ENCODE results near the gene AFTPH.

AFTPH gene

GRCh38 chr2:64523666-64524603 lies at the start of gene AFTPH:
TSS of gene AFTPH (plus strand) at chr2:64524328. CDS start at chr2:64551475, 27,147 bp downstream.
- ATAC-seq (ENCODE audit: insufficient read depth, low read depth) = peak; percentile 90
- peak within 1 kb of the TSS; percentile 78 for H3K9ac ChIP-seq (ENCODE audit: low read depth, low read length)

GRCh38 chr2:64474636-64475035 lies 49.5 kb upstream of the AFTPH start:
- Histone ChIP-seq H2AFZ (ENCODE audit: low read depth, low read length) (no peak overlapping the region), H3K4me3 (ENCODE audit: low read depth in 1 of 2, low read length in 2 of 2) (no peak overlapping the region), H3K9me3 (ENCODE audit: insufficient read depth, low read length, severe bottlenecking) (no peaks in the 10 kb centered on the region), H3K4me2 (ENCODE audit: insufficient read depth, low read length) (no peak overlapping the region), H3K4me1 (ENCODE audit: insufficient read depth, low read length) (no peaks in the 10 kb centered on the region), H3K27ac (ENCODE audit: low read length) (no peak overlapping the region), H3K9ac (ENCODE audit: low read depth, low read length) (no peak overlapping the region), H3K36me3 (ENCODE audit: insufficient read depth, low read length) (no peaks in the 10 kb centered on the region), H4K20me1 (ENCODE audit: insufficient read depth, low read length) (no peaks in the 10 kb centered on the region), H3K27me3 (ENCODE audit: insufficient read depth, low read length, poor library complexity) (peaks cover 9% of the 10 kb centered on the region), H3K79me2 (ENCODE audit: insufficient read depth, low read length) (no peaks in the 10 kb centered on the region)
- DNase-seq = no peak
- no peak for ATAC-seq (ENCODE audit: insufficient read depth, low read depth)
- TF ChIP-seq EZH2 (IDR thresholded peaks at IDR 0.05; ENCODE audit: borderline replicate concordance, low read depth, low read length, severe bottlenecking) = no peak
- TF ChIP-seq CTCF (IDR thresholded peaks at IDR 0.05; ENCODE audit: borderline replicate concordance, extremely low read depth, low read length, poor library complexity, severe bottlenecking) = no peak

More at GRCh38 chr2:64523666-64524603, at the start of gene AFTPH:
- TF ChIP-seq CTCF (IDR thresholded peaks at IDR 0.05; ENCODE audit: borderline replicate concordance, extremely low read depth, low read length, poor library complexity, severe bottlenecking) (peak; percentile 15), EZH2 (IDR thresholded peaks at IDR 0.05; ENCODE audit: borderline replicate concordance, low read depth, low read length, severe bottlenecking) (no peak)
- Histone ChIP-seq H3K79me2 (ENCODE audit: insufficient read depth, low read length) (peaks cover 43% of the 10 kb centered on the region), H3K9me3 (ENCODE audit: insufficient read depth, low read length, severe bottlenecking) (no peaks in the 10 kb centered on the region), H3K4me3 (ENCODE audit: low read depth in 1 of 2, low read length in 2 of 2) (peak within 1 kb of the TSS; percentile 92 to 93), H3K36me3 (ENCODE audit: insufficient read depth, low read length) (no peaks in the 10 kb centered on the region), H4K20me1 (ENCODE audit: insufficient read depth, low read length) (peaks cover 8% of the 10 kb centered on the region; the same call in 1 of the 2 replicates), H3K27me3 (ENCODE audit: insufficient read depth, low read length, poor library complexity) (no peaks in the 10 kb centered on the region), H2AFZ (ENCODE audit: low read depth, low read length) (peak within 1 kb of the TSS; percentile 91), H3K4me2 (ENCODE audit: insufficient read depth, low read length) (peak within 1 kb of the TSS; percentile 98), H3K4me1 (ENCODE audit: insufficient read depth, low read length) (peaks cover 38% of the 10 kb centered on the region), H3K27ac (ENCODE audit: low read length) (peak within 1 kb of the TSS; percentile 82)
- peak; percentile 100 for DNase-seq

GRCh38 chr2:64477037-64477436 lies 47.1 kb upstream of the AFTPH start:
- no peaks in the 10 kb centered on the region for H4K20me1 ChIP-seq (ENCODE audit: insufficient read depth, low read length)
- no peak overlapping the region for H3K27ac ChIP-seq (ENCODE audit: low read length)
- H3K36me3 ChIP-seq (ENCODE audit: insufficient read depth, low read length) = no peaks in the 10 kb centered on the region
- H3K79me2 ChIP-seq (ENCODE audit: insufficient read depth, low read length) = no peaks in the 10 kb centered on the region
- no peak overlapping the region for H3K4me3 ChIP-seq (ENCODE audit: low read depth in 1 of 2, low read length in 2 of 2)
- H3K4me2 ChIP-seq (ENCODE audit: insufficient read depth, low read length) = no peak overlapping the region
- no peak overlapping the region for H3K9ac ChIP-seq (ENCODE audit: low read depth, low read length)
- no peaks in the 10 kb centered on the region for H3K4me1 ChIP-seq (ENCODE audit: insufficient read depth, low read length)
- DNase-seq = no peak
- no peaks in the 10 kb centered on the region for H3K9me3 ChIP-seq (ENCODE audit: insufficient read depth, low read length, severe bottlenecking)
- H3K27me3 ChIP-seq (ENCODE audit: insufficient read depth, low read length, poor library complexity) = peaks cover 9% of the 10 kb centered on the region
- TF ChIP-seq EZH2 (IDR thresholded peaks at IDR 0.05; ENCODE audit: borderline replicate concordance, low read depth, low read length, severe bottlenecking) = no peak
- TF ChIP-seq CTCF (IDR thresholded peaks at IDR 0.05; ENCODE audit: borderline replicate concordance, extremely low read depth, low read length, poor library complexity, severe bottlenecking) = no peak
- ATAC-seq (ENCODE audit: insufficient read depth, low read depth) = no peak
- H2AFZ ChIP-seq (ENCODE audit: low read depth, low read length) = no peak overlapping the region

Data from DND-41 (cell line).